ENCODE results near the gene PARM1. TPM values are rescaled to one million over a fixed set of nuclear protein-coding genes. Genes with fewer than 3 reads are reported as not detected.

Gene PARM1
- total and polyA plus RNA-seq, 2 donors (not counting 1 experiment from before 2014, with no cell fraction given) = 7.8 to 10.4 TPM

GRCh38 chr4:75053352-75053751 is 120.4 kb downstream of the PARM1 start:
- Histone ChIP-seq H2AFZ (ENCODE audit: insufficient read depth, low read depth, low read length, poor library complexity, severe bottlenecking) (no peak overlapping the region), H3K27ac (ENCODE audit: low read length in 2 of 2) (no peak overlapping the region), H3K79me2 (ENCODE audit: control insufficient read depth, insufficient read depth, low read length) (no peaks in the 10 kb centered on the region), H3K9me3 (ENCODE audit: control extremely low read depth in 1 of 3, control insufficient read depth in 2 of 3, insufficient read depth in 1 of 3, low read length in 2 of 3) (no peaks in the 10 kb centered on the region), H3K4me2 (replicated peaks; ENCODE audit: low read depth, low read length, poor library complexity, severe bottlenecking) (no peak overlapping the region), H3K9ac (ENCODE audit: low read length) (no peak overlapping the region), H4K20me1 (ENCODE audit: control insufficient read depth, insufficient read depth, low read length, poor library complexity, severe bottlenecking) (no peaks in the 10 kb centered on the region), H3K36me3 (replicated peaks in 1 of 2; ENCODE audit: control extremely low read depth in 1 of 2, control insufficient read depth in 1 of 2, extremely low read depth in 1 of 2, insufficient read depth in 2 of 2, low read length in 1 of 2) (no peaks in the 10 kb centered on the region), H3K4me3 (ENCODE audit: control extremely low read depth in 1 of 5, extremely low read depth in 1 of 5, insufficient read depth in 1 of 5, low read depth in 2 of 5, low read length in 4 of 5) (no peak overlapping the region), H3K4me1 (ENCODE audit: control insufficient read depth in 2 of 2, insufficient read depth in 2 of 2, low read length in 2 of 2) (no peaks in the 10 kb centered on the region), H3K27me3 (replicated peaks in 1 of 4; ENCODE audit: control extremely low read depth in 1 of 4, control insufficient read depth in 3 of 4, insufficient read depth in 4 of 4, low read length in 3 of 4) (no peaks in the 10 kb centered on the region)
- intact Hi-C loops (cut with micrococcal nuclease) = no loop called here
- Mint-ChIP-seq H3K27ac (no peak overlapping the region), H3K4me3 (no peak overlapping the region), H3K4me1 (no peaks in the 10 kb centered on the region), H3K9me3 (ENCODE audit: insufficient read depth) (no peaks in the 10 kb centered on the region), H3K27me3 (no peaks in the 10 kb centered on the region)
- ChIA-PET CTCF (no interaction called here), POLR2A (no interaction called here)
- TF ChIP-seq CTCF (IDR thresholded peaks at IDR 0.05) = no peak
- TF ChIP-seq EZH2 (IDR thresholded peaks at IDR 0.05; ENCODE audit: borderline replicate concordance, insufficient read depth, low read depth, low read length, poor library complexity, severe bottlenecking) = no peak
- ATAC-seq (ENCODE audit: low read depth) = no peak
- DNase-seq = no peak
- no CpG with 5 or more reads among the region's 1 CpG for WGBS (ENCODE audit: insufficient coverage)

- Histone ChIP-seq H3K79me2 (ENCODE audit: control insufficient read depth, insufficient read depth, low read length) (no peaks in the 10 kb centered on the region), H3K9me3 (ENCODE audit: control extremely low read depth in 1 of 3, control insufficient read depth in 2 of 3, insufficient read depth in 1 of 3, low read length in 2 of 3) (no peaks in the 10 kb centered on the region), H3K4me3 (ENCODE audit: control extremely low read depth in 1 of 5, extremely low read depth in 1 of 5, insufficient read depth in 1 of 5, low read depth in 2 of 5, low read length in 4 of 5) (no peak overlapping the region), H3K9ac (ENCODE audit: low read length) (no peak overlapping the region), H3K27me3 (replicated peaks in 1 of 4; ENCODE audit: control extremely low read depth in 1 of 4, control insufficient read depth in 3 of 4, insufficient read depth in 4 of 4, low read length in 3 of 4) (no peaks in the 10 kb centered on the region), H3K4me1 (ENCODE audit: control insufficient read depth in 2 of 2, insufficient read depth in 2 of 2, low read length in 2 of 2) (no peaks in the 10 kb centered on the region), H4K20me1 (ENCODE audit: control insufficient read depth, insufficient read depth, low read length, poor library complexity, severe bottlenecking) (no peaks in the 10 kb centered on the region), H3K4me2 (replicated peaks; ENCODE audit: low read depth, low read length, poor library complexity, severe bottlenecking) (no peak overlapping the region), H3K36me3 (replicated peaks in 1 of 2; ENCODE audit: control extremely low read depth in 1 of 2, control insufficient read depth in 1 of 2, extremely low read depth in 1 of 2, insufficient read depth in 2 of 2, low read length in 1 of 2) (no peaks in the 10 kb centered on the region), H3K27ac (ENCODE audit: low read length in 2 of 2) (no peak overlapping the region), H2AFZ (ENCODE audit: insufficient read depth, low read depth, low read length, poor library complexity, severe bottlenecking) (no peak overlapping the region)
- Mint-ChIP-seq H3K9me3 (ENCODE audit: insufficient read depth) (no peaks in the 10 kb centered on the region), H3K4me1 (no peaks in the 10 kb centered on the region), H3K27ac (no peak overlapping the region), H3K27me3 (no peaks in the 10 kb centered on the region), H3K4me3 (no peak overlapping the region)
- no peak for DNase-seq
- TF ChIP-seq EZH2 (IDR thresholded peaks at IDR 0.05; ENCODE audit: borderline replicate concordance, insufficient read depth, low read depth, low read length, poor library complexity, severe bottlenecking) = no peak
- no peak for TF ChIP-seq CTCF (IDR thresholded peaks at IDR 0.05)
- intact Hi-C loops (cut with micrococcal nuclease) = no loop called here
- WGBS (ENCODE audit: insufficient coverage) = 100% methylated on average over 2 of the region's 3 CpGs
- POLR2A ChIA-PET = no interaction called here
- ATAC-seq (ENCODE audit: low read depth) = no peak
- CTCF ChIA-PET = no interaction called here
Observed at GRCh38 chr4:75054078-75054477, 121.2 kb downstream of the PARM1 start.
